ENCODE data around the gene CCL4. TPM values are rescaled to one million over a fixed set of nuclear protein-coding genes. Genes with fewer than 3 reads are reported as not detected.

The CCL4 gene
- total RNA-seq, 1 experiment from 2014 or later = 0.51 TPM

GRCh38 chr17:36144981-36145729 lies 41.5 kb downstream of the CCL4 start:
- Histone ChIP-seq H3K9me3 (ENCODE audit: control insufficient read depth, insufficient read depth, low read depth, low read length) (no peaks in the 10 kb centered on the region), H3K27ac (ENCODE audit: low read length) (no peak overlapping the region), H3K36me3 (ENCODE audit: control insufficient read depth, insufficient read depth, low read length) (no peaks in the 10 kb centered on the region), H3K27me3 (ENCODE audit: control insufficient read depth, insufficient read depth, low read length) (peaks cover 10% of the 10 kb centered on the region), H3K4me3 (ENCODE audit: low read depth in 2 of 2, low read length in 2 of 2) (no peak overlapping the region), H3K4me1 (ENCODE audit: control insufficient read depth, insufficient read depth, low read length) (peaks cover 2% of the 10 kb centered on the region; the same call in 1 of the 2 replicates)
- DNase-seq (ENCODE audit: low read depth, low spot score) = no peak
- in situ Hi-C loops (cut with HindIII; ENCODE audit: low pct_unique_long_range_greater_than_20kb, low sequenced_read_pairs) (no loop called here), intact Hi-C loops (cut with micrococcal nuclease; ENCODE audit: unreplicated experiment) (no loop called here)
- BruUV-seq (replicated peaks) = no TSS peak
- ChIA-PET CTCF (interaction anchor here (1.6 kb wide), 1 partner anchor 176 kb away, joined by 13 read pairs; no protein-coding TSS in a partner anchor), POLR2A (no interaction called here)
- ATAC-seq = no peak
- TF ChIP-seq SIN3A (IDR thresholded peaks at IDR 0.05; ENCODE audit: borderline replicate concordance, insufficient read depth, low read depth, low read length) (no peak), CTCF (IDR thresholded peaks at IDR 0.05) (no peak), TCF7L2 (IDR thresholded peaks at IDR 0.05; ENCODE audit: low read depth, low read length) (no peak), REST (IDR thresholded peaks at IDR 0.05; ENCODE audit: insufficient read depth in 1 of 2, low read depth in 2 of 2, low read length in 1 of 2) (no peak), POLR2AphosphoS5 (IDR thresholded peaks at IDR 0.05; ENCODE audit: low read depth, low read length) (no peak)

DNA sequence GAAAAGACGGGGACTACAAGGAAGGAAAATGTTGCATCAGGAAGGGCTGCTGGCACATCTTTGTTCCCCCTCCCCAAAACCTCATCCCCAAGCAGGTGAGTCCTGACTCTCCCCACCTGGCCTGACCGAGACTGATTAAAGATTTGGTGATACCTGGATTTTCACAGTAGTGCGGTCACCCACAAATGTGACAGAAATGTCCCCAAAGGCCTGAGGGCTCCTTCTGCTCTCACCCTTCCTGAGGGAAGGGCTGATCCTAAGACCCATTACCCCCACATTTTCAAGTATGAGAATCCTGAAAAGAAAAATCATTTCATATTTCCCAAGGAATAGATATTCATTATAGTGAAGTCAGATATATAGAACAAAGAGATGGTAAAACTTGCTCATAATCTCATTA lies 44.0 kb downstream of the CCL4 start:
- TF ChIP-seq TCF7L2 (IDR thresholded peaks at IDR 0.05; ENCODE audit: low read depth, low read length) (no peak), REST (IDR thresholded peaks at IDR 0.05; ENCODE audit: insufficient read depth in 1 of 2, low read depth in 2 of 2, low read length in 1 of 2) (no peak), CTCF (IDR thresholded peaks at IDR 0.05) (no peak), SIN3A (IDR thresholded peaks at IDR 0.05; ENCODE audit: borderline replicate concordance, insufficient read depth, low read depth, low read length) (no peak), POLR2AphosphoS5 (IDR thresholded peaks at IDR 0.05; ENCODE audit: low read depth, low read length) (no peak)
- CTCF ChIA-PET = no interaction called here
- in situ Hi-C loops (cut with HindIII; ENCODE audit: low pct_unique_long_range_greater_than_20kb, low sequenced_read_pairs) = no loop called here
- Histone ChIP-seq H3K36me3 (ENCODE audit: control insufficient read depth, insufficient read depth, low read length) (no peaks in the 10 kb centered on the region), H3K4me1 (ENCODE audit: control insufficient read depth, insufficient read depth, low read length) (peaks cover 2% of the 10 kb centered on the region; the same call in 1 of the 2 replicates), H3K27ac (ENCODE audit: low read length) (no peak overlapping the region), H3K27me3 (ENCODE audit: control insufficient read depth, insufficient read depth, low read length) (peaks cover 22% of the 10 kb centered on the region), H3K9me3 (ENCODE audit: control insufficient read depth, insufficient read depth, low read depth, low read length) (no peaks in the 10 kb centered on the region), H3K4me3 (ENCODE audit: low read depth in 2 of 2, low read length in 2 of 2) (no peak overlapping the region)
- POLR2A ChIA-PET = no interaction called here
- DNase-seq (ENCODE audit: low read depth, low spot score) (no peak), ATAC-seq (no peak)
- BruUV-seq (replicated peaks) = no TSS peak
- intact Hi-C loops (cut with micrococcal nuclease; ENCODE audit: unreplicated experiment) = no loop called here
